Measurements from ENCODE around the gene NOPCHAP1.

NOPCHAP1 gene

DNA sequence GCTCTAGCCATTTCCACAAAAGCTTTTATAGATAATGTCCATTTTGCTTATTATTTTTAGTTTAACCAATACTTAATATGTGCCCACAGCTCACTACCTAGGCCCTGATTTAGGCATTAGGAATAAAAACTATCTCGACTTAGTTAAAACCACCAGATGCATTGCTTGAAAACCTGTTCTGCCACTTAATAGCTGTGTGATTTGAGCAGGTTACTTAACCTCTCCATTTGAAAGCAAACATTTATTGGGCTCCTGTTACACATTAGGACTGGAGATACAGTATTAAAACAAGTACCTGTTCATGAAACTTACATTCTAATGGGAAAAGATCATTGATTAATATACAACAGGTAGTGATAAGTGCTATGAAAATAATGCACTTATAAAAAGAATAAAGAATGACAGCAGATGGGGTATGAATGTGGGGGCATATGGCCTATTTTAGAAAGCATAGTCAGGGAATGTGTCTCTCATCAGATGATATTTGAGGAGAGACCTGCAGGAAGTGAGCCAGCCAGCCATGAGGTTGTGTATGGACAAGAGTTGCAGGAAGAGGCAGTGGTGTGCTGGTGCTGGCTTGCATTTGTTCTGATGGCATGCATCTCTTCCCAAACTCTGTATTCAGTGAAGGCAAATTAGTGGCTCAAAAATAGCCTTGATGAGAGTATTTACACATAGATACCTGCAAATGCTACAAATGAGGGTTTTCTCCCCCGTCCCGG lies 34.3 kb downstream of the NOPCHAP1 start:
- TF ChIP-seq, protein P1, sequence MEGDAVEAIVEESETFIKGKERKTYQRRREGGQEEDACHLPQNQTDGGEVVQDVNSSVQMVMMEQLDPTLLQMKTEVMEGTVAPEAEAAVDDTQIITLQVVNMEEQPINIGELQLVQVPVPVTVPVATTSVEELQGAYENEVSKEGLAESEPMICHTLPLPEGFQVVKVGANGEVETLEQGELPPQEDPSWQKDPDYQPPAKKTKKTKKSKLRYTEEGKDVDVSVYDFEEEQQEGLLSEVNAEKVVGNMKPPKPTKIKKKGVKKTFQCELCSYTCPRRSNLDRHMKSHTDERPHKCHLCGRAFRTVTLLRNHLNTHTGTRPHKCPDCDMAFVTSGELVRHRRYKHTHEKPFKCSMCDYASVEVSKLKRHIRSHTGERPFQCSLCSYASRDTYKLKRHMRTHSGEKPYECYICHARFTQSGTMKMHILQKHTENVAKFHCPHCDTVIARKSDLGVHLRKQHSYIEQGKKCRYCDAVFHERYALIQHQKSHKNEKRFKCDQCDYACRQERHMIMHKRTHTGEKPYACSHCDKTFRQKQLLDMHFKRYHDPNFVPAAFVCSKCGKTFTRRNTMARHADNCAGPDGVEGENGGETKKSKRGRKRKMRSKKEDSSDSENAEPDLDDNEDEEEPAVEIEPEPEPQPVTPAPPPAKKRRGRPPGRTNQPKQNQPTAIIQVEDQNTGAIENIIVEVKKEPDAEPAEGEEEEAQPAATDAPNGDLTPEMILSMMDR (IDR thresholded peaks at IDR 0.05) = no peak
- Histone ChIP-seq H3K36me3 (ENCODE audit: control insufficient read depth, insufficient read depth, low read length) (no peaks in the 10 kb centered on the region), H3K9ac (no peak overlapping the region), H3K79me2 (no peaks in the 10 kb centered on the region), H3K4me2 (ENCODE audit: low read length) (no peak overlapping the region), H3K4me1 (no peaks in the 10 kb centered on the region), H3K9me3 (ENCODE audit: control insufficient read depth, low read length) (no peaks in the 10 kb centered on the region), H3K27me3 (ENCODE audit: control insufficient read depth, insufficient read depth, low read length) (no peaks in the 10 kb centered on the region), H2AFZ (no peak overlapping the region), H3K27ac (no peak overlapping the region), H3K4me3 (ENCODE audit: low read depth, low read length) (no peak overlapping the region)

DNA sequence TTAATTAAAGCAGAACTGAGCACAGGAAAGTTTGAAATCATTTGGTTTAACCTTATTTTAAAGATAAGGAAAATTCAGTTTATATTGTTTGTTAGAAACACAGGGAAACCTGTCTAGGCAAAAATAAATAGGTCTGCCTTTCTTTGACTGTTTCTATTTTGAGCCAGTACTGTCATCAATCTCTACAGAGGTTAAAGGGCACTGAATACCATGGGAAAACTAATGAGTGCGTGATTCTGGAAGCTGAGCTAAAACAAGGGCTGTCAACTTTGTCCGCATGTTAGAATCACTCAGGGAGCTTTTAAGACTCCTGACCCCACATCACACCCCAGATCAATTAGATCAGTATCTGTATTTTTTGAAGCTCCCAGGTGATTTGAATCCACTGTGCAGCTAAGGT lies 38.8 kb downstream of the NOPCHAP1 start:
- no peak overlapping the region for H3K27ac ChIP-seq

DNA sequence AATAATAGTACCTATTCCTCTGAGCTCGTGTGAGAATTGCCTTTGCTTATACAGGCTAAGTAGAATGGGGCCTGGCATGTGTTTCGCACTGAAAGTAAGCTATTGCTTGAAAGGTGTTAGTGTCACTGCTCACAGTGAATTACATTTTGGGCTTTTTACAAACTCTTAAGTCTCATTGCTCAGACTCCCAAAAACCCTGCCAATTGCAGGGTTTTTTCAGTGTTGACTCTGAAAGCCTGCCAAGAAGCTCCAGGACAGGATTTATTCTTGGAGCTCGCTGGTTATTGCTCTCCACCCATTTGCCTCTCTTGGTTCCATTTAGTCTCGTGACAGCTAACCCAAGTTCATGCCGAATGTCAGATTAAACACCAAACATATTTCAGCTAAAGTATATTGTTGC lies 39.8 kb downstream of the NOPCHAP1 start:
- no peak overlapping the region for H3K9ac ChIP-seq
- no peak overlapping the region for H3K4me2 ChIP-seq (ENCODE audit: low read length)
- H3K36me3 ChIP-seq (ENCODE audit: control insufficient read depth, insufficient read depth, low read length) = no peaks in the 10 kb centered on the region
- H2AFZ ChIP-seq = no peak overlapping the region
- TF ChIP-seq, protein P1 (IDR thresholded peaks at IDR 0.05) = no peak
- H3K79me2 ChIP-seq = no peaks in the 10 kb centered on the region
- no peak overlapping the region for H3K4me3 ChIP-seq (ENCODE audit: low read depth, low read length)
- no peak overlapping the region for H3K27ac ChIP-seq
- H3K9me3 ChIP-seq (ENCODE audit: control insufficient read depth, low read length) = no peaks in the 10 kb centered on the region
- H3K27me3 ChIP-seq (ENCODE audit: control insufficient read depth, insufficient read depth, low read length) = no peaks in the 10 kb centered on the region
- no peaks in the 10 kb centered on the region for H3K4me1 ChIP-seq

More for the DNA sequence above, 38.8 kb downstream of the NOPCHAP1 start:
- no peak overlapping the region for H3K4me2 ChIP-seq (ENCODE audit: low read length)
- TF ChIP-seq, protein P1 (IDR thresholded peaks at IDR 0.05) = no peak
- no peak overlapping the region for H3K9ac ChIP-seq
- no peaks in the 10 kb centered on the region for H3K4me1 ChIP-seq
- no peaks in the 10 kb centered on the region for H3K9me3 ChIP-seq (ENCODE audit: control insufficient read depth, low read length)
- H3K27me3 ChIP-seq (ENCODE audit: control insufficient read depth, insufficient read depth, low read length) = no peaks in the 10 kb centered on the region
- no peak overlapping the region for H2AFZ ChIP-seq
- no peaks in the 10 kb centered on the region for H3K79me2 ChIP-seq
- no peak overlapping the region for H3K4me3 ChIP-seq (ENCODE audit: low read depth, low read length)
- no peaks in the 10 kb centered on the region for H3K36me3 ChIP-seq (ENCODE audit: control insufficient read depth, insufficient read depth, low read length)

DNA sequence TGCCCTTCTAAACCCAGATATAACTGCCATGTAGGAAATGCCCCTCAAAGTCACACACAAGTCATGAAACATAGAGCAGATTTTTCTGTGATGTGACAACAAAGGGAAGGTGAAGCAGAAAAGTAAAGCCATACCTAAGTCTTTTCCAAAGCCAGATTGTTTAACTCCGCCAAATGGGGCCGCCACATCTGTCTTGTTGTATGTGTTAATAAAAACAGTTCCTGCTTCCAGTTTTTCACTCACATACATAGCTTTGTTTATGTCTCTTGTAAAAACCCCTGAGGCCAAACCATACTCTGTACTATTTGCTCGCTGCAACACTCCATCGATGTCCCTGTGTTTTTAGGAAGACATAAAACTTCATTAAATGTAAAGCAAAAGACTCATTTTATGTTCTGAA lies 40.3 kb downstream of the NOPCHAP1 start:
- no peak overlapping the region for H3K9ac ChIP-seq
- no peak overlapping the region for H3K27ac ChIP-seq
- TF ChIP-seq, protein P1 (IDR thresholded peaks at IDR 0.05) = no peak

More for the DNA sequence above, 40.3 kb downstream of the NOPCHAP1 start:
- Histone ChIP-seq H3K9me3 (ENCODE audit: control insufficient read depth, low read length) (no peaks in the 10 kb centered on the region), H3K27me3 (ENCODE audit: control insufficient read depth, insufficient read depth, low read length) (no peaks in the 10 kb centered on the region), H3K36me3 (ENCODE audit: control insufficient read depth, insufficient read depth, low read length) (no peaks in the 10 kb centered on the region), H3K4me2 (ENCODE audit: low read length) (no peak overlapping the region), H2AFZ (no peak overlapping the region), H3K4me3 (ENCODE audit: low read depth, low read length) (no peak overlapping the region), H3K4me1 (no peaks in the 10 kb centered on the region), H3K79me2 (no peaks in the 10 kb centered on the region)
